Breast epithelium (tissue), 3 donors: Measurements from ENCODE around the gene API5.

ENCODE experiments used
- CTCF ChIP-seq, 3 donors: fragments of 450-650 bp; IDR thresholded peaks; one replicate each; pipeline ENCODE4 v1.5.1; 2016 to 2017; ENCODE audit warnings: antibody characterized with exemption in 3 of 3, mild to moderate bottlenecking in 3 of 3, moderate library complexity in 3 of 3
- POLR2A ChIP-seq: fragments of 450-650 bp; IDR thresholded peaks from one replicate; pipeline ENCODE4 v1.6.1; 2016; ENCODE audit warnings: antibody characterized with exemption, mild to moderate bottlenecking, moderate library complexity
- POLR2AphosphoS5 ChIP-seq, 3 donors: sonication (generic); formaldehyde crosslinking; IDR thresholded peaks; one replicate each; pipeline ENCODE4 v1.6.1; 2017; ENCODE audit warnings: antibody characterized with exemption in 3 of 3

- no peak for TF ChIP-seq CTCF (IDR thresholded peaks at IDR 0.05)
- no peak for TF ChIP-seq POLR2A
- TF ChIP-seq POLR2AphosphoS5 (IDR thresholded peaks at IDR 0.05): no peak
Measured at GRCh38 chr11:43392713-43393112, 80.9 kb downstream of the API5 start.
